Measurements from ENCODE around the gene TPRA1. TPM values are rescaled to one million over a fixed set of nuclear protein-coding genes. Genes with fewer than 3 reads are reported as not detected.
"Not testable (repeated sequence)": the region's sequence is repeated elsewhere in the genome, so short reads cannot be mapped to it uniquely, and the experiment has no call there.

The TPRA1 gene
- polyA plus RNA-seq, 1 experiment, result 20.6 TPM

DNA sequence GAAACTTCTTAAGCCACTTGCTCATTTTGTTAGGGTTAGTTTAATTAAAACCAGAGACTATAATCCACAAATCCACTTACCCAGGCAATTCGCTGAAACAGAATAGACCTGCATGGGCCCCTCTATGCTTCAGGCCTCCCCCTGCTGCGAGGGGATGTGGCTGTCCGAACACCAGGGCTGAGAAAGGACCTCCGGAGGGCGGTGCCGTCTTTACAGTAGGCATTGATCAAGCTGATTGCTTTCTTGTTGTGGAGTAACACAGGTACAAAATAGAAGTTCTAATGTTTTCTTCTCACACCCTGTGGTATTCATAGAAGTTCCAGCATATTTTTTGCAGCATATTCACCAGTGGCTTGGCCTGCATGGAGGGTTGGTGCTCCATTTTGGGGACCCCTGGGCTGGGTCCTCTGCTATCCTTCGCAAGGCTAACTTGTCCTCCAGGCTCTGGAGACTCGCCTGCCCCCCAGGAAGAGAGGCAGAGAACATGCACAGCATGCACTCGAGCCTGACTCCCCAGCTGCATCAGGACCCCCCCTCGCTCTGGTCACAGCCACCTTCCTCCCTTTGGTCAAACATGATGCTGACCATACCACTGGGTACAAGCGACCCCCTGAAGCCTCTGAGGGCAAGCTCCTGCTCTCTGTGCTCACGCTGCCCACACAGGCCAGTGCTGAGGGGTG is 55.3 kb downstream of the TPRA1 start:
- Histone ChIP-seq H3K27ac (ENCODE audit: low read depth, low read length) (no peak overlapping the region), H3K27me3 (ENCODE audit: control insufficient read depth, insufficient read depth, low read length) (peaks cover 12% of the 10 kb centered on the region), H3K4me3 (ENCODE audit: low read depth, low read length) (no peak overlapping the region), H3K9me3 (ENCODE audit: control insufficient read depth, insufficient read depth, low read length) (no peaks in the 10 kb centered on the region)
- TF ChIP-seq, protein P1, sequence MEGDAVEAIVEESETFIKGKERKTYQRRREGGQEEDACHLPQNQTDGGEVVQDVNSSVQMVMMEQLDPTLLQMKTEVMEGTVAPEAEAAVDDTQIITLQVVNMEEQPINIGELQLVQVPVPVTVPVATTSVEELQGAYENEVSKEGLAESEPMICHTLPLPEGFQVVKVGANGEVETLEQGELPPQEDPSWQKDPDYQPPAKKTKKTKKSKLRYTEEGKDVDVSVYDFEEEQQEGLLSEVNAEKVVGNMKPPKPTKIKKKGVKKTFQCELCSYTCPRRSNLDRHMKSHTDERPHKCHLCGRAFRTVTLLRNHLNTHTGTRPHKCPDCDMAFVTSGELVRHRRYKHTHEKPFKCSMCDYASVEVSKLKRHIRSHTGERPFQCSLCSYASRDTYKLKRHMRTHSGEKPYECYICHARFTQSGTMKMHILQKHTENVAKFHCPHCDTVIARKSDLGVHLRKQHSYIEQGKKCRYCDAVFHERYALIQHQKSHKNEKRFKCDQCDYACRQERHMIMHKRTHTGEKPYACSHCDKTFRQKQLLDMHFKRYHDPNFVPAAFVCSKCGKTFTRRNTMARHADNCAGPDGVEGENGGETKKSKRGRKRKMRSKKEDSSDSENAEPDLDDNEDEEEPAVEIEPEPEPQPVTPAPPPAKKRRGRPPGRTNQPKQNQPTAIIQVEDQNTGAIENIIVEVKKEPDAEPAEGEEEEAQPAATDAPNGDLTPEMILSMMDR (IDR thresholded peaks at IDR 0.05; ENCODE audit: low read depth, low read length), result no peak
- no peak for DNase-seq (ENCODE audit: low read depth, low spot score)
- ChIA-PET CTCF (no interaction called here), POLR2A (no interaction called here)

DNA sequence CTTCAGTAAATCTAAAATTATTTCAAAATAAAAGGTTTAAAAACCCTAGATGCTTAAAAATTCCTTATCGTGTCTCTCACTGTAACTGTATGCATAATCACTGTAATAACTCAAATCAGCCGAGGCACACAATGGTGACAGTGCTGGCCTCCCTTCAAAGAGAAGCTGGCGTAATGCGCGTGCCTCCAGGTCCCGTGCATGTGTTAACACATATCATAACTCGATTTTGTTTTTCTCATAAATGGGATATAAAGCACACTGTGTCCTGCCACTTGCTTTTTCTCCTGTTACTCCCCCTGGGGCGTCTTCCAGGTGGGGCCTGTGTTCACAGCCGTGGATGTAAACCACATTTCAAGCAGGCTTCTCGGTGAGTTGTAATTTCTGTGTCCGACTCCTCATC is 56.0 kb downstream of the TPRA1 start:
- Histone ChIP-seq H3K9me3 (ENCODE audit: control insufficient read depth, insufficient read depth, low read length) (no peaks in the 10 kb centered on the region), H3K27me3 (ENCODE audit: control insufficient read depth, insufficient read depth, low read length) (peaks cover 12% of the 10 kb centered on the region), H3K4me3 (ENCODE audit: low read depth, low read length) (no peak overlapping the region), H3K27ac (ENCODE audit: low read depth, low read length) (no peak overlapping the region)
- ChIA-PET CTCF (no interaction called here), POLR2A (no interaction called here)
- TF ChIP-seq, protein P1 (IDR thresholded peaks at IDR 0.05; ENCODE audit: low read depth, low read length), result no peak
- no peak for DNase-seq (ENCODE audit: low read depth, low spot score)

DNA sequence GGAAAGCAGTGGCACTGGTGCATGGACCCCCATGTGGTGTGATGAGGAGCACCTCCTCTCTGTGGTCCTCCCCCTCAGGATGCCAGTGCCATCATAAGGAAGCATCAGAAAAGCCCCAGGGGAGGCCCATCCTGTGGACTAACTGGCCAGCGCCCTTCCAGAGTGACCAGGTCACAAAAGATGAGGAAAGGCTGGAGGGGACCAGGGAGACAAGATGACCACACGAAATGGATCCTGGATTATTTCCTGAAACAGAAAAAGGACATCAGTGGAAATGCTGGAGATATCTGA is 56.4 kb downstream of the TPRA1 start:
- TF ChIP-seq, protein P1 (IDR thresholded peaks at IDR 0.05; ENCODE audit: low read depth, low read length), result no peak
- Histone ChIP-seq H3K27me3 (ENCODE audit: control insufficient read depth, insufficient read depth, low read length) (peaks cover 8% of the 10 kb centered on the region), H3K4me3 (ENCODE audit: low read depth, low read length) (no peak overlapping the region), H3K27ac (ENCODE audit: low read depth, low read length) (no peak overlapping the region), H3K9me3 (ENCODE audit: control insufficient read depth, insufficient read depth, low read length) (no peaks in the 10 kb centered on the region)
- POLR2A ChIA-PET, result no interaction called here
- DNase-seq (ENCODE audit: low read depth, low spot score), result no peak
- CTCF ChIA-PET, result no interaction called here

DNA sequence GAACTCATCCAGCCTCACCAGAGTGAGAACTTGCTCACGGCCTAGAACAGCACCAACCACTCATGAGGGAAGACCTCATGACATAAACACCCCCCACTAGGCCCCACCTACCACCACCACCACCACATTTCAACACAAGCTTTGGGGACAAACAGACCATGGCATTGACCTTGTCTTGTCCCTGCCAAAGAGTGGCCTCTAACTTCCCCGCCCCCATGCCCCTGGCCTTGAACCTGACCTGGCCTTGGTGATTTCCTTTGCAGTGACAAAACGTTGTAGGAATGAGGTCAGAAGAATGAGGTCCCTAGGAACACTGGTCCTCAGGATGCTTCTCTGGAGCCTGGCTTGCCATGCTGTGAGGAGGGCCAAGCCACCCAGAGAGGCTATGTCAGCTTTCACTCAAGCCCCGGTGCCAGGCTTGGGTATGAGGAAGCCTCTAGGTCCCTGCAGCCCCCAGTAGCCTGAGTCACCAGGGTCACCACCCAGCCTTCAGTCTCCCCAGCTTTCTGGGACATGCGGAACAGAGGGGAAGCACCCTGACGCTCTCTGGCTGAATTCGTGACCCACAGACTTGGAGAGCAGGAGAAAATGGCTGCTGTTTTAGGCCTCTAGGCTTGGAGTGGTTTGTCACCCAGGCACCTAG is 57.9 kb downstream of the TPRA1 start:
- DNase-seq (ENCODE audit: low read depth, low spot score), result no peak
- Histone ChIP-seq H3K4me3 (ENCODE audit: low read depth, low read length) (no peak overlapping the region), H3K27me3 (ENCODE audit: control insufficient read depth, insufficient read depth, low read length) (peaks cover 8% of the 10 kb centered on the region), H3K9me3 (ENCODE audit: control insufficient read depth, insufficient read depth, low read length) (no peaks in the 10 kb centered on the region), H3K27ac (ENCODE audit: low read depth, low read length) (no peak overlapping the region)
- TF ChIP-seq, protein P1 (IDR thresholded peaks at IDR 0.05; ENCODE audit: low read depth, low read length), result no peak
- CTCF ChIA-PET, result interaction anchor here (0.7 kb wide), 2 partner anchors 9 to 11 kb away, joined by 4 to 5 read pairs; no protein-coding TSS in a partner anchor
- POLR2A ChIA-PET, result no interaction called here

DNA sequence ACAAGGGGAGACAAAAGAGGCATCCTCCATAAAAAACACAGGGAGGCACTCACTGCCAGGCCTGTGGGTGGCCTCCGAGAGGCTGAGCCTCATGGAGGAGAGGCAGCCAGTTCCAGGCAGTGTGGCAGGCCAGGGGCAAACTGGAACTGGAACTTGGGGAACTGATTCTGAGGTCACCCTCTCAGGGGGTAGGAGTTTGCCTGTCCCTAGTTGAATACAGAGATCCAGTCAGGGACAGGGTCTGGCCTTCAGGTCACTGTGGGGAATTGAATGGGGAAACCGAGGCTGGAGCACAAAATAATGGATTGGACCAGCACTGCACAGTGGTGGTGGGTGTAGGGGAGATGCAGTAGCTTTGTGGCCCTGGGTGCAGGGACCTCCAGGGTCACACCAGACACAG is 58.7 kb downstream of the TPRA1 start:
- Histone ChIP-seq H3K4me3 (ENCODE audit: low read depth, low read length) (no peak overlapping the region), H3K27me3 (ENCODE audit: control insufficient read depth, insufficient read depth, low read length) (peaks cover 9% of the 10 kb centered on the region), H3K9me3 (ENCODE audit: control insufficient read depth, insufficient read depth, low read length) (no peaks in the 10 kb centered on the region), H3K27ac (ENCODE audit: low read depth, low read length) (no peak overlapping the region)
- TF ChIP-seq, protein P1 (IDR thresholded peaks at IDR 0.05; ENCODE audit: low read depth, low read length), result no peak
- CTCF ChIA-PET, result no interaction called here
- no peak for DNase-seq (ENCODE audit: low read depth, low spot score)
- POLR2A ChIA-PET, result no interaction called here

DNA sequence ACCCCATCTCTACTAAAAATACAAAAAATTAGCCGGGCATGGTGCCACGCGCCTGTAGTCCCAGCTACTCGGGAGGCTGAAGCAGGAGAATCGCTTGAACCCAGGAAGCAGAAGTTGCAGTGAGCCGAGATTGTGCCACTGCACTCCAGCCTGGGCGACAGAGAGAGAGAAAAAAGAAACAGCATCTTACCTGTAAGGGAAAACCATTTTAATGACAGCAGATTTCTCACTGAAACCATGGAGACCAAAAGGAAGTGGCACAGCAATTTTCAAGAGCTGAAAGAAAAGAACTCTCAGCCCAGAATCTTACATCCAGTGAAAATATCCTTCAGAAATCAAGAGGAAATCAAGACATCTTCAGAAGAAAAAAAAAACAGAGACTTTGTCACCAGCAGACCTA is 59.7 kb downstream of the TPRA1 start:
- H3K27me3 ChIP-seq (ENCODE audit: control insufficient read depth, insufficient read depth, low read length), result peaks cover 14% of the 10 kb centered on the region
- H3K27ac ChIP-seq (ENCODE audit: low read depth, low read length); POLR2A ChIA-PET; DNase-seq (ENCODE audit: low read depth, low spot score); CTCF ChIA-PET; H3K9me3 ChIP-seq (ENCODE audit: control insufficient read depth, insufficient read depth, low read length); H3K4me3 ChIP-seq (ENCODE audit: low read depth, low read length): not testable (repeated sequence)
